Embryonic facial prominence (tissue), 1 donor: Measurements from ENCODE around the gene PPP1CC.

ENCODE experiments used
- DNase-seq: peaks from one replicate; pipeline ENCODE4 v3.0.0-alpha.2; 2016; ENCODE audit errors: extremely low spot score

PPP1CC gene

DNA sequence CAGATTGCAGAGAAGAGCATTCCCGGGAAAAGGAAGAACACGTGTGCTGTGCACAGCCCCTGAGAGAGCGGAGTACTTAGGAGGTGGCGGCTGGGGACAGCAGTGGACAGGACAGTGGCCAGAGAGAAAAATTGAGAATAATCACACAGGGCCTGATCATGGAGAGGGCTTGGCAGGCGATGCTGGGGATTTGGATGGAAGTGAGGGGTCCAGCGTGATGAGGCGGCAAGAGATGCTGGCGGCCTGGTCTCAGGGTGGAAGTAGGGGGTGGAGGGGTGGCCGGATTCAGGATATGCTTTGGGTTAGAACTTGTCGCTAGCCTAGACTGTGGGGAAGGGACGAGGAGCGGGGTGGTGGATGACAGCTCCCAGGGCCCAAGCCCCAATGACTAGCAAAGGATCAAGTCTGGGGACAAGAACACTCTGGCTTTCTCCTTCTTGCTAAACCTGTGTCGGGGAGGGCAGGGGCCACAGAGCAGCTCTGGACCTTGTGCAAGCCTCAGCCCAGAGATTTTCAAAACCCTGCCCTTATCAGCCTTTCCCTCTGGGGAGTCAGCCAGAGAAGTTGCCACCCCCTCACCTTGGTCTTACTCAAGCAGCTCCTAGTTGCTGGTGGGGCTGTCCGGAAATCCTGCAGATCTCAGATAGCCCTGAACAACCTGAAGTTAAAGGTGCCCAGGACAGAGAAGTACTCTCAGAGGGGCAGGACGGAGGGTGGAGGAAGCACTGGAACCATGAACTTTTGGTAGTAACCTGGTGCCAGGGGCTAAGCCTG, 55.1 kb downstream of the PPP1CC start:
- no peak for DNase-seq

DNA sequence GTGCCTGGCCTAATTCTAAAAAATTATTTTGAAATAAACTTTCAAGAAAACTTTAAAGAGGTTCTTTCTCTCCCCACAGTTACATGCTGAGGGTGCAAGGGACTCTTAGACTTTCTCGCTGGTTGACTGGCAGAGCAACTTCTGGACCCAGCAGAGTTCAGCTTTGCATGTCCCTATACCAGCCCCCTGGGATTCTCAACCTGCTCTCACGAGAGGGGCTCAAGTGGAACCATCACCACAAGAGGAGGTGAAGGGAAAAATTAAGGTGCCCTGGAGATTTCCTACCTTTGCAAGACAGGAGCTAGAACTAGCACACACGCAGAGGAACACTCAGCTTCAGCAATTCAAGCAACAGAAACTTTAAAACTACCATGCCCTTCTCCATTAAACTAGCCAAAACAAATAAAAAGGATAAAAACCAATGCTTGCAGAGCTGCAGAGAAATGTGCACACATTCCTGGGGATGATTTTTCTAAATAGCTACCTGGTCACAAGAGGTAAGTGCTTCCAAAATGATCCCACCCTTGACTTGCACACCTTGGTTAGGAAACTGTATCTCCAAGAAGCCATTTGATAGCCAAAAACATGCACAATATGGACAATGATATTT, 56.3 kb downstream of the PPP1CC start:
- no peak for DNase-seq

DNA sequence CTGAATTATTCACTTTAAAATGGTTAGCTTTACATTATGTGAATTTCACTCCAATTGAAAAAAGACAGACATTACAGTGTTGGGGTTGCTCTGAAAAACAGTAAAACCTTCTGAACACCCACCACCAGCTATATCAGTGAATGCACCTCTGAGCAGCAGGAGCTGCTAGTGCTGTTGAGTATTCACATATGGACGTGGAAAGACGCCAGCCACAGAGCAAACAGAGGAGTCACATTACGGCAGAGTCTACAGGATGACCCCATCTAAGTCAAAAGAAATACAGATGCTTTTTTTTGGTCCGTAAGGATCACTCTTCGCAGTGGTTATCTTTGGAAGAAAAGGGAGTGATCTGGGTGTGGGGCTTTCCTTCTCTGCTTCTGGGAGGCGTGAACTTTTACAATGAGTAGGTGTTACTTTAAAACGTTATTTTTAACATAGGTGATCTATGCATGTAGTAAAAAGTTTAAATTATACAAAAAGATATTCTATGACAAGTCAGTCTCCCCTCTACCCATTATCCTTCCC, 58.3 kb downstream of the PPP1CC start:
- no peak for DNase-seq

DNA sequence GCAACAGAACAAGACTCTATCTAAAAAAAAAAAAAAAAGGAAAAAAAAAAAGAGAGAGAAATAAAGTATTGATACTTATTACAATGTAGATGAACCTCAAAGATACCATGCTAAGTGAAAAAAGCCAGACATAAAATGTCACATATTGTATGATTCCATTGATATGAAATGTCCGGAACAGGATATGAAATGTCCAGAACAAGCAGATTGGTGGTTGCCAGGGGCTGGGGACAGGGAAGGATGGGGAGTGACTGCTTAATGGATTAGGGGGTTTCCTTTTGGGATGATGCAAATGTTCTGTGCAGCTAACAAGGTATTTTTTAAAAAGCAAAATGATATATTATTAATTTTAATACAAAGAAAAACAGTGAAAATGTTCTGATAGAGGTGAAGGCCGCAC, 58.8 kb downstream of the PPP1CC start:
- no peak for DNase-seq

DNA sequence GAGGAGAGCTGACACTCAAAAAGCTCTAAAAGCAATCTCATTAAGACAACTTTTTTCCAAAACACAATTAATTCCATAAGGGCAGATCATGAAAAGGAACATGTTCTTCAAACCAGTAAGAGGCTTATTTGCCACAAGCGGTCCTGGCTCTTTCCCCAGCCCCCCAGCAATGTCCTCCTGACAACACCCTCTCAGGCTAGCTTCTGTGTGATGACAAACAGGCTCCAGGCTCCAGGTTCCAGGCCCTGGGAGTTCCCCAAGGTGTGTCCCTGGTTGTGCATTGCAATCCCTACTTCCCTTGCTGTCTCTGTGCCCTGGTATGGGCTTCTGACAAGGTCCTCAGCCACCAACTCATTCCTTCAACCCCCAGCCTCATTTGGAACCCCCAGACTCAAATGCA, 62.7 kb downstream of the PPP1CC start:
- no peak for DNase-seq

DNA sequence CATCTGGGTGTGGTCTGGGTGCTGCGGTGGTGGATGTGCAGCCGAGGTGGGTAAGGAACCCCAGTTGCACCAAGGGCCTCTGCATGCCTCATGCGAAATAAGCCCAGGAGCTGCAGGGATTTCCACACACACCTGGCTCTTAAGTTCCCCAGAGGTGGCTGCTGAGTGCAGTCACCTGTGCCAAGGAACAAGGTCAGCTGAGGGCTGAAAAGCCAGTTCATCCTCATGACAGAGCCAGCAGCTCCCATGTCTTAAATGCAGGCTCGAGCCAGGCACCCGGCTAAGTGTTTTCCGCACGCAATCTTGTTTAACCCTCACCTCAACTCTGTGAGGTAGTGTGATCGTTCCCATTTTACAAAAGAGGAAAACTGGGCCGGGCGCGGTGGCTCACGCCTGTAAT, 63.5 kb downstream of the PPP1CC start:
- DNase-seq: no peak

DNA sequence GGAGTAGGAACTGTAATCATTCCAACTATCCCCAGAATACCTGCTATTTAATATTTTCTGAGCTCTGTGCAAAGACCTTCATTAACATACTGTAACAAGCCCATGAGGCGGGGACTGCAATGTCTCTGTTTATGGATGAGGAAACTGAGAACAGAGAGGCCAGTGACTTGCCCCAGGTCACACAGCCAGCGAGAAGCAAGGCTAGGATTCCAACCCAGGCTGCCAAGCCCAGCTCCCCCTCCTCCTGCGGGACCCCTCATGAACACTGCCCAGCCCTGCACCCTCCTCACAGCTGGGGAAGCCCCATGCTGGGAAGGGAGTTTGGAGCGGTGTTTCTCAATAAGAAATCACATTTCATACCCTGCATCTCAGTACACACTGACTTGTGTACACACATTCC, 64.7 kb downstream of the PPP1CC start:
- no peak for DNase-seq

DNA sequence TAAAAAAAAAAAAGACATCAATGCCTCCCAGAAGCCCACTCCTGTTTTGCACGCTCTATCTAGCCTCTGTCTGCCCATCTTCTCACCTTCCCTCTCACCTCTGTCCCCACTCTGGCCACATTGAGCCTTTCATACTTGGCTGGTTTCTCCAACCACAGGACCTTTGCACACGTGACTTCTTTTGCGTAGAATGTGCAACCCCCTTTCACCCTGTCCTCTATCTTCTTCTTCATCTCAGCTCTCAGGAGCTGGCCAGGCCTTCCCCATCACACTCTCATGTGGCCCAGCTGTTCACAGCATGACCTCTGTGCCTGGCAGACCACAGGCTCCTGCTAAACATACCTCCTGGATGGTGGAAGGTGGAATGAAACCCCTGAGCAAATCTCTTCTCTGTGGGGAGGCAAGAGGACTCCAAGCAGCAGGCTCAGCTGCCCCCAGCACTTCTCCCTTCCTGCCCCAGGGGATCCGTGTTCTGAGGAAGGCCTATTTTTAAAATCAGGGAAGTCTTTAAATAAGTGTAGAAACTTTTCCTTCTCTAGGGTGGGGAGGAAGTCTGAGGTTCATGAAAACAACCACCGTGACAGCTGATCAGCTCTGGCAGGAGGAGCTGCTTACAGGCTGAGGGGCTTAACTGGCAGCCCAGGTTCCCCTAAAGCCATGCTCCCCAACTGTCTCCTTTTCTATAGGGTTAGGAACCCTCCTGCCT, 65.3 kb downstream of the PPP1CC start:
- DNase-seq: no peak

DNA sequence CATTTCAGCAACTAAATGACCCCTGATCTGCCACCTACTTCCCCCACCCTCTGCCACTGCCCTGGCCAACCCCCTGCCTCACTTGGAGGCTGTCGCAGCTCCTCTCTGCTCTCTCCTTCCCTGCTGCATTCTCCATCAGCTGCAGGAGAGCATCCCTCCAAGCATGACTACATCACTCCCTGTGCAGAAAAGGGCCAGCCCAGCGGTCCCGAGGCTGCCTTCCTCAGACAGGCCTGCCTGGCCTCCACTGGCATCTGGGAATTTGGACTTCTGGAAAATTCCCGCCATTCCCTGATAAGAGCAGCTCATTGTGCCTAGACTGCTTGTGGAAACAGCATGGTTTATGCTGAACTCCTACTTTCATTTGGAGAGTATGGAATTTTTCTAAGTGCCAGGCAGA, 66.5 kb downstream of the PPP1CC start:
- no peak for DNase-seq

DNA sequence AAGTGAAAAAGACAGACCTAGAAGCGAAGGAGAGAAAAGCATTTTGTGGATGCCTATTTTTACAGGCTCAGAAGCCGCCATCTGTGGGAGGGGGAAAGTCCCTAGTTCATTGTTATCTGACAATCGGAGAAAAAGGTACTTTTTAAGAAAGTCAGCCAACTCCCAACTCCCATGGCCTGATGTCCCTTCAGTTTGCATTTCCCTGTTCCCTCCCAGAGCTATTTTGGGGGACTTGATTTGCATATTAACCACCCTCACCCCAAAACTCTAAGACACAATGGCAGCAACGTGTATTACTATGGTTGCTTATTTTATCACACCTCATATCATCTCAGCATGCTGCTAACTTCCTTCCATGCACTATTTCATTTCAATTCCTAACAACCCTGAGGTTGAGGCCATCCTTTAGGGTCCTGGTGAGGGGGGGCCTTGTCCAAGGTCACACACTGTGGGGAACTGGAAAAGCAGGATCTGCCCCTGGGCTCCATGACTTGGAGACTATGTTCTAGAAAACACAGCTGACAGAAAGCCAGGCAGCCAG, 72.5 kb downstream of the PPP1CC start:
- no peak for DNase-seq
